Right lobe of liver (tissue), 6 donors: Measurements from ENCODE around the gene USF3. TPM values are rescaled to one million over a fixed set of nuclear protein-coding genes. Genes with fewer than 3 reads are reported as not detected.

Experiments used
- ATAC-seq, 4 donors: fragments of 200-7000 bp; cut with Tn5 transposase; one replicate each; pipeline ENCODE4 v1.9.1; 2020; ENCODE audit warnings: mild to moderate bottlenecking in 4 of 4, moderate library complexity in 4 of 4
- DNase-seq, 3 donors: peaks; one replicate each; pipeline ENCODE4 v3.0.0-alpha.2; 2020
- H3K27ac ChIP-seq, 3 donors: fragments of 200-600 bp; one replicate each; pipeline ENCODE4 v1.8.0; 2022
- H3K27me3 ChIP-seq, 2 donors: fragments of 200-600 bp; one replicate each; pipeline ENCODE4 v1.8.0; 2022
- H3K36me3 ChIP-seq, 4 donors: fragments of 200-600 bp; sonication (generic) in 1 of 4; one replicate each; pipeline versions ENCODE4 v1.5.1 to v1.8.0; 2017 to 2022; ENCODE audit warnings: control low read depth in 1 of 4
- H3K4me1 ChIP-seq, 4 donors: fragments of 200-600 bp; sonication (generic) in 1 of 4; one replicate each; pipeline versions ENCODE4 v1.5.1 to v1.8.0; 2017 to 2022; ENCODE audit warnings: control low read depth in 1 of 4
- H3K4me3 ChIP-seq, 3 donors: fragments of 200-600 bp; one replicate each; pipeline ENCODE4 v1.8.0; 2022
- H3K9me3 ChIP-seq, 4 donors: fragments of 200-600 bp; sonication (generic) in 1 of 4; one replicate each; pipeline versions ENCODE4 v1.5.1 to v1.8.0; 2017 to 2022; ENCODE audit warnings: control low read depth in 1 of 4
- CTCF ChIP-seq, 4 donors: fragments of 200-600 bp in 3 of 4; fragments of 450-650 bp in 1 of 4; IDR thresholded peaks; one replicate each; pipeline versions ENCODE4 v1.5.1 to v1.8.0; 2016 to 2022; ENCODE audit warnings: antibody characterized with exemption in 4 of 4, mild to moderate bottlenecking in 2 of 4
- POLR2A ChIP-seq: fragments of 450-650 bp; IDR thresholded peaks from one replicate; pipeline ENCODE4 v1.6.1; 2017; ENCODE audit warnings: antibody characterized with exemption, mild to moderate bottlenecking
- WGBS: methylation state at CpG from one replicate; pipeline ENCODE4 v1.1.6; 2018; ENCODE audit warnings: low coverage, low lambda C conversion rate; ENCODE audit not compliant: insufficient coverage; ENCODE audit errors: missing lambda C conversion rate; 5-methylcytosine and 5-hydroxymethylcytosine counted together
- intact Hi-C, 2 donors: fragments of 100-400 bp; cut with DNase I; formaldehyde crosslinking; loops; one replicate each; pipeline versions ENCODE4 v1.11.2 to v1.14.1; 2022
- total RNA-seq, 6 experiments: library from RNA; depleted of rRNA in 2 of 6; stranded (reverse); fragments of >200 nt in 2 of 6; fragmentation: NEBNext Ultra II Directional in 3 of 6; extraction: Animal tissue kit (Norgen Biotek cat#: 25700) in 3 of 6; gene quantifications; one replicate each; pipeline versions ENCODE4 v1.1.0 to v1.2.4, GENCODE V29; 2016 to 2023
- donor health status: DM: no; HTN: yes; CAD: no.
- donor health status: DM: no; HTN: no; CAD: no.
- donor health status: DM: no; HTN: no; CAD: no.
- donor health status: DM: no; HTN: yes; CAD: no.
- donor health status: DM: no; HTN: yes; CAD: no.

USF3 gene
- total RNA-seq, 6 experiments from 2014 or later = 12.1 to 20.3 (median 17.6) TPM

- Histone ChIP-seq H3K27ac (peak overlapping the region; percentile 72 to 93 (median 89)), H3K36me3 (peaks cover 0 to 10% (median 5%) of the 10 kb centered on the region in 4 donors)
- WGBS = 19% methylated on average over 1 of the region's 1 CpG
Measured at GRCh38 chr3:113663761-113664160, 32.7 kb downstream of the USF3 start.

DNA sequence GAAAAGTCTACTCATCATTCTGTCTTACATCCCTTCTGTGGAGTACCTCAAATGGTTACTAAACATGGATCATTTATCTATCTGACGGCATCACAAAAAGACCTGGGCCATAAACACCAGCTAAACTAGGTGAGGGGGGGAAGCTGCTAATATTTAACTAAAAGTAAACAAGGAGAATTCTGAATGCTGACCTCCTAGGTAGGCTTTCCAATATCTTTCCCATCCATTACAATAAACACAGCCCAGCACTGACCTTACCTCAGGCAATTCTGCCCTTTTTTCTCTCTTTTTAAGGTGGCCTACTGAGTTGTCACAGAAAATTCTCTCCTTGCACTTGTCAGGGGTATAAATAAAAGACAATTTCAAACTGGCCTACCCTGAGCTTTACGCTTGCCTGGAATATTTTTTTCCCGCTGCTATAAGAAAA, 33.1 kb downstream of the USF3 start:
- ATAC-seq = peak; percentile 87 to 95 (median 91)
- TF ChIP-seq POLR2A = peak; percentile 22
- TF ChIP-seq CTCF (IDR thresholded peaks at IDR 0.05) = no peak
- peak in 1 of 3 donors; percentile 52 for DNase-seq
- H3K27ac ChIP-seq = peak overlapping the region; percentile 83 to 93 (median 89)
- peaks cover 0 to 10% (median 5%) of the 10 kb centered on the region in 4 donors for H3K36me3 ChIP-seq
- H3K4me1 ChIP-seq = peaks cover 0 to 40% (median 16%) of the 10 kb centered on the region in 4 donors
- H3K4me3 ChIP-seq = peak overlapping the region in 1 of 3 donors; percentile 29
- intact Hi-C loops = no loop called here
- 37% methylated on average over 3 of the region's 3 CpGs for WGBS
- no peaks in the 10 kb centered on the region for H3K9me3 ChIP-seq
- H3K27me3 ChIP-seq = no peaks in the 10 kb centered on the region

More at GRCh38 chr3:113663761-113664160, 32.7 kb downstream of the USF3 start:
- no peaks in the 10 kb centered on the region for H3K9me3 ChIP-seq
- H3K4me1 ChIP-seq = peaks cover 0 to 40% (median 16%) of the 10 kb centered on the region in 4 donors
- no peak for DNase-seq
- no peaks in the 10 kb centered on the region for H3K27me3 ChIP-seq
- H3K4me3 ChIP-seq = peak overlapping the region in 1 of 3 donors; percentile 29
- intact Hi-C loops = no loop called here
- TF ChIP-seq CTCF (IDR thresholded peaks at IDR 0.05) (no peak), POLR2A (peak; percentile 40)
- ATAC-seq = peak; percentile 74 to 84 (median 79)

GRCh38 chr3:113662824-113663223, 33.6 kb downstream of the USF3 start:
- peak overlapping the region in 1 of 3 donors; percentile 24 for H3K4me3 ChIP-seq
- no peak for TF ChIP-seq CTCF (IDR thresholded peaks at IDR 0.05)
- no peak for TF ChIP-seq POLR2A
- peak in 1 of 3 donors; percentile 49 for DNase-seq
- H3K27me3 ChIP-seq = no peaks in the 10 kb centered on the region
- H3K36me3 ChIP-seq = peaks cover 0 to 10% (median 5%) of the 10 kb centered on the region in 4 donors
- peaks cover 0 to 40% (median 16%) of the 10 kb centered on the region in 4 donors for H3K4me1 ChIP-seq
- no peaks in the 10 kb centered on the region for H3K9me3 ChIP-seq
- H3K27ac ChIP-seq = peak overlapping the region; percentile 83 to 93 (median 89)
- intact Hi-C loops = no loop called here
- WGBS = 38% methylated on average over 1 of the region's 1 CpG
- peak; percentile 23 to 61 (median 56) for ATAC-seq

- H3K27me3 ChIP-seq = no peaks in the 10 kb centered on the region
- H3K36me3 ChIP-seq = peaks cover 0 to 10% (median 5%) of the 10 kb centered on the region in 4 donors
- WGBS = 72% methylated on average over 3 of the region's 4 CpGs
- ATAC-seq (peak in 3 of 4 donors; percentile 9 to 52 (median 43)), DNase-seq (peak in 2 of 3 donors; percentile 23 to 56)
- no peaks in the 10 kb centered on the region for H3K9me3 ChIP-seq
- H3K27ac ChIP-seq = peak overlapping the region in 2 of 3 donors; percentile 83 to 93
- intact Hi-C loops = no loop called here
- H3K4me1 ChIP-seq = peaks cover 0 to 40% (median 16%) of the 10 kb centered on the region in 4 donors
- TF ChIP-seq POLR2A (no peak), CTCF (IDR thresholded peaks at IDR 0.05) (no peak)
- no peak overlapping the region for H3K4me3 ChIP-seq
Measured at GRCh38 chr3:113660896-113661295, 35.5 kb downstream of the USF3 start.
